ENCODE measurements around the gene TAF1B. TPM values are rescaled to one million over a fixed set of nuclear protein-coding genes. Genes with fewer than 3 reads are reported as not detected.

Gene TAF1B
- total RNA-seq, 2 experiments from 2014 or later = 22.3 to 22.4 TPM

GRCh38 chr2:9844036-9844483 lies 786 bp downstream of the TAF1B start:
- intact Hi-C loops (cut with micrococcal nuclease) = no loop called here
- CTCF ChIA-PET = interaction anchor here (1.1 to 5.3 kb wide), 7 partner anchors 11 to 205 kb away, joined by 3 to 46 read pairs (median 5); no protein-coding TSS in a partner anchor
- Mint-ChIP-seq H3K27me3 (no peaks in the 10 kb centered on the region), H3K4me1 (ENCODE audit: low read depth) (peaks cover 37% of the 10 kb centered on the region), H3K36me3 (ENCODE audit: low read depth) (peaks cover 23% of the 10 kb centered on the region), H3K9me3 (no peaks in the 10 kb centered on the region), H3K4me3 (peak overlapping the region; percentile 81), H3K27ac (peak overlapping the region; percentile 85)
- POLR2A ChIA-PET = interaction anchor here (0.7 to 2.2 kb wide), 9 partner anchors 9 to 290 kb away, joined by 3 to 9 read pairs (median 5); partner anchors contain the start of gene YWHAQ
- ATAC-seq (no peak), DNase-seq (peak; percentile 22)
- no peak for TF ChIP-seq CTCF (IDR thresholded peaks at IDR 0.05)

GRCh38 chr2:9844576-9844975 lies 1.3 kb downstream of the TAF1B start:
- intact Hi-C loops (cut with micrococcal nuclease) = no loop called here
- Mint-ChIP-seq H3K27ac (peak overlapping the region; percentile 85), H3K9me3 (no peaks in the 10 kb centered on the region), H3K36me3 (ENCODE audit: low read depth) (peaks cover 27% of the 10 kb centered on the region), H3K4me1 (ENCODE audit: low read depth) (peaks cover 37% of the 10 kb centered on the region), H3K27me3 (no peaks in the 10 kb centered on the region), H3K4me3 (peak overlapping the region; percentile 81)
- DNase-seq (no peak), ATAC-seq (no peak)
- no peak for TF ChIP-seq CTCF (IDR thresholded peaks at IDR 0.05)
- ChIA-PET POLR2A (interaction anchor here (0.7 to 2.2 kb wide), 4 partner anchors 8 to 37 kb away, joined by 3 to 9 read pairs (median 8); no protein-coding TSS in a partner anchor), CTCF (interaction anchor here (1.6 to 1.8 kb wide), 4 partner anchors 44 to 204 kb away, joined by 3 to 9 read pairs (median 6); no protein-coding TSS in a partner anchor)

GRCh38 chr2:9846554-9846953 lies 3.3 kb downstream of the TAF1B start:
- ChIA-PET CTCF (interaction anchor here (0.7 kb wide), 1 partner anchor 32 kb away, joined by 4 read pairs; no protein-coding TSS in a partner anchor), POLR2A (interaction anchor here (1.6 kb wide), 1 partner anchor 11 kb away, joined by 3 read pairs; no protein-coding TSS in a partner anchor)
- ATAC-seq = no peak
- Mint-ChIP-seq H3K36me3 (ENCODE audit: low read depth) (peaks cover 43% of the 10 kb centered on the region), H3K4me1 (ENCODE audit: low read depth) (peaks cover 37% of the 10 kb centered on the region), H3K9me3 (no peaks in the 10 kb centered on the region), H3K27ac (no peak overlapping the region), H3K27me3 (no peaks in the 10 kb centered on the region), H3K4me3 (no peak overlapping the region)
- no peak for DNase-seq
- no peak for TF ChIP-seq CTCF (IDR thresholded peaks at IDR 0.05)
- intact Hi-C loops (cut with micrococcal nuclease) = no loop called here

- Mint-ChIP-seq H3K4me3 (no peak overlapping the region), H3K36me3 (ENCODE audit: low read depth) (peaks cover 47% of the 10 kb centered on the region), H3K9me3 (no peaks in the 10 kb centered on the region), H3K27ac (no peak overlapping the region), H3K27me3 (no peaks in the 10 kb centered on the region), H3K4me1 (ENCODE audit: low read depth) (peaks cover 37% of the 10 kb centered on the region)
- no peak for DNase-seq
- no peak for TF ChIP-seq CTCF (IDR thresholded peaks at IDR 0.05)
- POLR2A ChIA-PET = interaction anchor here (1.6 kb wide), 1 partner anchor 10 kb away, joined by 3 read pairs; no protein-coding TSS in a partner anchor
- intact Hi-C loops (cut with micrococcal nuclease) = no loop called here
- CTCF ChIA-PET = interaction anchor here (0.7 kb wide), 1 partner anchor 33 kb away, joined by 4 read pairs; no protein-coding TSS in a partner anchor
- ATAC-seq = no peak
Observed at GRCh38 chr2:9847140-9847539, 3.9 kb downstream of the TAF1B start.

GRCh38 chr2:9852881-9853280 lies 9.6 kb downstream of the TAF1B start:
- Mint-ChIP-seq H3K4me1 (ENCODE audit: low read depth) (no peaks in the 10 kb centered on the region), H3K27ac (no peak overlapping the region), H3K36me3 (ENCODE audit: low read depth) (peaks cover 64% of the 10 kb centered on the region), H3K27me3 (no peaks in the 10 kb centered on the region), H3K9me3 (peaks cover 3% of the 10 kb centered on the region), H3K4me3 (no peak overlapping the region)
- ChIA-PET POLR2A (interaction anchor here (0.7 to 1.8 kb wide), 2 partner anchors 9 to 26 kb away, joined by 3 to 9 read pairs; partner anchors contain the start of gene TAF1B), CTCF (interaction anchor here (1.3 kb wide), 1 partner anchor 131 kb away, joined by 4 read pairs; no protein-coding TSS in a partner anchor)
- TF ChIP-seq CTCF (IDR thresholded peaks at IDR 0.05) = no peak
- DNase-seq (no peak), ATAC-seq (no peak)
- intact Hi-C loops (cut with micrococcal nuclease) = no loop called here

Data from activated CD8-positive, alpha-beta T cell treated with anti-CD3 and anti-CD28 coated beads for 36 hours (primary cell).